ENCODE measurements around the gene KIAA1671. TPM values are rescaled to one million over a fixed set of nuclear protein-coding genes. Genes with fewer than 3 reads are reported as not detected.
A peak's percentile ranks its signal among the peaks of the same experiment; 100 is the strongest.

The KIAA1671 gene
- total RNA-seq, 6 donors from 2014 or later = 30.9 to 57.7 (median 42.1) TPM

- DNase-seq = no peak
- Histone ChIP-seq H3K27ac (peak overlapping the region; percentile 70 to 82 (median 80)), H3K4me1 (peaks cover 36 to 53% (median 43%) of the 10 kb centered on the region in 4 donors), H3K27me3 (no peaks in the 10 kb centered on the region), H3K9me3 (no peaks in the 10 kb centered on the region), H3K36me3 (no peaks in the 10 kb centered on the region), H3K4me3 (no peak overlapping the region)
- WGBS, 2 donors = 59 to 70% methylated on average over 3 to 4 of the region's 4 CpGs
- TF ChIP-seq EP300 (IDR thresholded peaks at IDR 0.05) (peak in 1 of 4 donors; percentile 15), POLR2A (IDR thresholded peaks at IDR 0.05) (no peak)
- no peak for ATAC-seq (ENCODE audit: low FRiP score in 2 of 2)
These were observed 34.3 kb downstream of the KIAA1671 start for GRCh38 chr22:24986816-24987215.

GRCh38 chr22:24989135-24989534 lies 36.6 kb downstream of the KIAA1671 start:
- Histone ChIP-seq H3K27ac (peak overlapping the region; percentile 52 to 70 (median 62)), H3K36me3 (no peaks in the 10 kb centered on the region), H3K4me1 (peaks cover 21 to 44% (median 30%) of the 10 kb centered on the region in 4 donors), H3K4me3 (no peak overlapping the region), H3K9me3 (no peaks in the 10 kb centered on the region), H3K27me3 (no peaks in the 10 kb centered on the region)
- ATAC-seq (ENCODE audit: low FRiP score in 2 of 2) (no peak), DNase-seq (no peak)
- TF ChIP-seq POLR2A (IDR thresholded peaks at IDR 0.05) (no peak), POLR2AphosphoS5 (IDR thresholded peaks at IDR 0.05) (no peak)
- WGBS, 2 donors = 93 to 94% methylated on average over 2 of the region's 2 CpGs

GRCh38 chr22:24989541-24989951 lies 37.0 kb downstream of the KIAA1671 start:
- Histone ChIP-seq H3K36me3 (no peaks in the 10 kb centered on the region), H3K4me3 (no peak overlapping the region), H3K27ac (peak overlapping the region; percentile 52 to 70 (median 62)), H3K9me3 (no peaks in the 10 kb centered on the region), H3K27me3 (no peaks in the 10 kb centered on the region), H3K4me1 (peaks cover 20 to 41% (median 27%) of the 10 kb centered on the region in 4 donors)
- no peak for DNase-seq
- WGBS, 2 donors = 37 to 39% methylated on average over 5 of the region's 5 CpGs
- ATAC-seq (ENCODE audit: low FRiP score in 2 of 2) = peak in 1 of 2 donors; percentile 44
- no peak for TF ChIP-seq EP300 (IDR thresholded peaks at IDR 0.05)
- TF ChIP-seq POLR2A (IDR thresholded peaks at IDR 0.05) = no peak
- TF ChIP-seq CTCF (IDR thresholded peaks at IDR 0.05) = no peak
- no peak for TF ChIP-seq POLR2AphosphoS5 (IDR thresholded peaks at IDR 0.05)

- no peak for ATAC-seq (ENCODE audit: low FRiP score in 2 of 2)
- H3K27me3 ChIP-seq = no peaks in the 10 kb centered on the region
- no peak overlapping the region for H3K4me3 ChIP-seq
- no peaks in the 10 kb centered on the region for H3K9me3 ChIP-seq
- no peak for DNase-seq
- peak overlapping the region; percentile 57 to 80 (median 66) for H3K27ac ChIP-seq
- TF ChIP-seq POLR2A (IDR thresholded peaks at IDR 0.05) (no peak), POLR2AphosphoS5 (IDR thresholded peaks at IDR 0.05) (no peak), CTCF (IDR thresholded peaks at IDR 0.05) (no peak), EP300 (IDR thresholded peaks at IDR 0.05) (no peak)
- H3K36me3 ChIP-seq = no peaks in the 10 kb centered on the region
- WGBS, 2 donors = 90 to 95% methylated on average over 8 to 10 of the region's 10 CpGs
- H3K4me1 ChIP-seq = peaks cover 18 to 38% (median 25%) of the 10 kb centered on the region in 4 donors
These were observed 37.9 kb downstream of the KIAA1671 start for GRCh38 chr22:24990344-24990905.

- H3K27ac ChIP-seq = peak overlapping the region in 2 of 4 donors; percentile 17 to 80
- no peak for ATAC-seq (ENCODE audit: low FRiP score in 2 of 2)
These were observed 40.4 kb downstream of the KIAA1671 start for GRCh38 chr22:24992946-24993345.

More at GRCh38 chr22:24992946-24993345, 40.4 kb downstream of the KIAA1671 start:
- H3K27me3 ChIP-seq = no peaks in the 10 kb centered on the region
- peaks cover 15 to 48% (median 31%) of the 10 kb centered on the region in 4 donors for H3K4me1 ChIP-seq
- no peak for TF ChIP-seq POLR2AphosphoS5 (IDR thresholded peaks at IDR 0.05)
- no peak for TF ChIP-seq CTCF (IDR thresholded peaks at IDR 0.05)
- TF ChIP-seq EP300 (IDR thresholded peaks at IDR 0.05) = no peak
- no peak for TF ChIP-seq POLR2A (IDR thresholded peaks at IDR 0.05)
- DNase-seq = no peak
- no peaks in the 10 kb centered on the region for H3K9me3 ChIP-seq
- no peak overlapping the region for H3K4me3 ChIP-seq
- no peaks in the 10 kb centered on the region for H3K36me3 ChIP-seq
- 86 to 94% methylated on average over 5 to 7 of the region's 7 CpGs for WGBS, 2 donors
